ENCODE measurements around the gene KRT24. TPM values are rescaled to one million over a fixed set of nuclear protein-coding genes. Genes with fewer than 3 reads are reported as not detected.

The KRT24 gene
- total RNA-seq, 1 experiment from 2014 or later, result not detected

DNA sequence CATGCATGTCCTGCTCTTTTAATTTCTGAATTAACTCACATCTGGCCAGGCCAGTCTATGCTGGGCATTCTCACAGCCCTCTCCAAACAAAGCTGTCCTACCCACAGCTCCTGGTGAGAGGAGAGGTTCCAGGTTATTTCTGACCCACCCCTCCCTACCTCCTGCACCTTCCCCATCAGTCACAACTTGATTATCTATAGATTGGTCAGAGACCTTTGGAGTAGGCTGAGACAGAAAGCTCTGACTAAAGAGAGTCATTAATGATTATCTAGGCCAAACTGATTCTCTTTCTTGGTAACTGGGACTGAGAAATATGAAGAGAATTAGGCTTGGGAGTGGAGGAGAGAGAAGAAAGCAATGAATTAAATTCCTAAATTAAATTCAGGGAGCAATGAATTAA lies 37.2 kb downstream of the KRT24 start:
- Histone ChIP-seq H3K27me3 (replicated peaks; ENCODE audit: insufficient read depth, low read depth, low read length, poor library complexity) (no peaks in the 10 kb centered on the region), H3K36me3 (ENCODE audit: insufficient read depth, low read length, poor library complexity, severe bottlenecking) (no peaks in the 10 kb centered on the region), H3K4me1 (ENCODE audit: insufficient read depth, low read length, poor library complexity, severe bottlenecking) (no peaks in the 10 kb centered on the region), H3K27ac (ENCODE audit: low read depth, low read length, poor library complexity, severe bottlenecking) (no peak overlapping the region), H3K9me3 (ENCODE audit: low read depth, low read length, poor library complexity, severe bottlenecking) (no peaks in the 10 kb centered on the region), H3K4me3 (ENCODE audit: low read depth, low read length, poor library complexity, severe bottlenecking) (no peak overlapping the region)
- no peak for DNase-seq (ENCODE audit: low spot score)
- BruUV-seq (replicated peaks), result no TSS peak
- CTCF ChIA-PET, result no interaction called here
- POLR2A ChIA-PET (ENCODE audit: low non-redundant PET), result no interaction called here
- TF ChIP-seq EZH2 (IDR thresholded peaks at IDR 0.05; ENCODE audit: borderline replicate concordance, low read depth, low read length, poor library complexity, severe bottlenecking), result no peak
- TF ChIP-seq, protein P1, sequence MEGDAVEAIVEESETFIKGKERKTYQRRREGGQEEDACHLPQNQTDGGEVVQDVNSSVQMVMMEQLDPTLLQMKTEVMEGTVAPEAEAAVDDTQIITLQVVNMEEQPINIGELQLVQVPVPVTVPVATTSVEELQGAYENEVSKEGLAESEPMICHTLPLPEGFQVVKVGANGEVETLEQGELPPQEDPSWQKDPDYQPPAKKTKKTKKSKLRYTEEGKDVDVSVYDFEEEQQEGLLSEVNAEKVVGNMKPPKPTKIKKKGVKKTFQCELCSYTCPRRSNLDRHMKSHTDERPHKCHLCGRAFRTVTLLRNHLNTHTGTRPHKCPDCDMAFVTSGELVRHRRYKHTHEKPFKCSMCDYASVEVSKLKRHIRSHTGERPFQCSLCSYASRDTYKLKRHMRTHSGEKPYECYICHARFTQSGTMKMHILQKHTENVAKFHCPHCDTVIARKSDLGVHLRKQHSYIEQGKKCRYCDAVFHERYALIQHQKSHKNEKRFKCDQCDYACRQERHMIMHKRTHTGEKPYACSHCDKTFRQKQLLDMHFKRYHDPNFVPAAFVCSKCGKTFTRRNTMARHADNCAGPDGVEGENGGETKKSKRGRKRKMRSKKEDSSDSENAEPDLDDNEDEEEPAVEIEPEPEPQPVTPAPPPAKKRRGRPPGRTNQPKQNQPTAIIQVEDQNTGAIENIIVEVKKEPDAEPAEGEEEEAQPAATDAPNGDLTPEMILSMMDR (conservative IDR thresholded peaks at IDR 0.05; ENCODE audit: low read depth, low read length), result no peak
- intact Hi-C loops (cut with micrococcal nuclease; ENCODE audit: unreplicated experiment), result no loop called here

DNA sequence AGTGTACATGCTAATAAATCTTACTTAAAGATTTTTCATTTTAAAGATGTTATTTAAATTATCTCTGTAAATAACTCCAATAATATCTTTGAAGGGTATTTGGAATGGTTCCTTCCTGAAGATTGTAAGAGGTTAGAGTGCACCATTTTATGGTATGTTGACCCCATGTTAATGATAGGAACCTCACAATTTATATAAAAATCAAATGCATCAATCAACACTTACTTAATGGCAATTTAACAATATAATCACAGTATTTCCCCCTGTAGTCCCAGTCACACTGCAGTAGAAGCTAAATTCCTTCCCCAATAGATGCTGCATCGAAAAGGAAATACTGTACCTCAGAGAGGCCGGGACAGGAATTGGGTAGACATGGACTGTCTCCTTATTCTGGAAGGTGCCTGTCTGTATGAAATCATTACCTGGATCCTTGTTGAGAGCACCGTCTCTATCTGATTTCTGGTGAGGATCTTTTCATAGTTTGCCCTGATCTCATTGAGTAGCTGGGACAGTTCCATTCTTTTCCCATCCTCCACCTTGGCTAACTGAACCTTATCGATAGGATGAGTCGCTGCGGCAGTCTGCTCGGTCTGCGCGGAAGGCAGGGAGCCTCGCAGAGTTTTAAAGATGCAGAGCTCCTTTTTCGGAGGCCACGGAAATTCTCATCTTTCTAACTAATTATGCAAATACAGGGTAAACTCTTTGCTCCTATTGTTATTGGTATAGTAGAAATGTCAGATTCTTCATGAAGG lies 38.8 kb downstream of the KRT24 start, which contains the start of gene KRT222:
Gene KRT222 (minus strand): TSS at position 596 of the 752 bp plus-strand sequence. CDS start 78 bp downstream, at position 518.
- no peaks in the 10 kb centered on the region for H3K9me3 ChIP-seq (ENCODE audit: low read depth, low read length, poor library complexity, severe bottlenecking)
- no peak for DNase-seq (ENCODE audit: low spot score)
- BruUV-seq (replicated peaks), result no TSS peak
- no peak for TF ChIP-seq EZH2 (IDR thresholded peaks at IDR 0.05; ENCODE audit: borderline replicate concordance, low read depth, low read length, poor library complexity, severe bottlenecking)
- TF ChIP-seq, protein P1 (conservative IDR thresholded peaks at IDR 0.05; ENCODE audit: low read depth, low read length), result no peak
- POLR2A ChIA-PET (ENCODE audit: low non-redundant PET), result no interaction called here
- no peaks in the 10 kb centered on the region for H3K36me3 ChIP-seq (ENCODE audit: insufficient read depth, low read length, poor library complexity, severe bottlenecking)
- no peaks in the 10 kb centered on the region for H3K27me3 ChIP-seq (replicated peaks; ENCODE audit: insufficient read depth, low read depth, low read length, poor library complexity)
- intact Hi-C loops (cut with micrococcal nuclease; ENCODE audit: unreplicated experiment), result no loop called here
- no peaks in the 10 kb centered on the region for H3K4me1 ChIP-seq (ENCODE audit: insufficient read depth, low read length, poor library complexity, severe bottlenecking)
- H3K4me3 ChIP-seq (ENCODE audit: low read depth, low read length, poor library complexity, severe bottlenecking), result no peak within 1 kb of the TSS
- CTCF ChIA-PET, result no interaction called here
- no peak within 1 kb of the TSS for H3K27ac ChIP-seq (ENCODE audit: low read depth, low read length, poor library complexity, severe bottlenecking)

DNA sequence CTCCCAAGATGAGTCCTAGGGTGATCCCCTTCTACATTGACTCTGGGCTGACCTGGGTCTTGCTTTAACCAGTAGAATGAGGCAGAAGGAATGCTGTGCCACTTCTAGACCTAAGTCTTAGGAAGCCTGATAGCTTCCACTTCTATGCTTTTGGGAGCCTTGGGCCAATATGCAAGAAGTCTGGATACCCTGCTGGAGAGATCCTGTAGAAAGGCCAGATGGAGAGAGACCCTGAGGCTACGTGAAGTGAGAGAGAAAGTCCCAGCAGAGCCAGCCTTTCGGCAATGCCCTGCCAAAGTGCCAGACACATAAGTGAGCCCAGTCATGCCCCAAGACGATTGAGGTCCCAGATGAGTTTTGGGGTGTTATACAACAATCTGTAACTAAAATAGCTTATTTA lies 40.3 kb downstream of the KRT24 start:
- no peak for DNase-seq (ENCODE audit: low spot score)
- H3K9me3 ChIP-seq (ENCODE audit: low read depth, low read length, poor library complexity, severe bottlenecking), result no peaks in the 10 kb centered on the region
- no TSS peak for BruUV-seq (replicated peaks)
- no peak overlapping the region for H3K27ac ChIP-seq (ENCODE audit: low read depth, low read length, poor library complexity, severe bottlenecking)
- no peaks in the 10 kb centered on the region for H3K27me3 ChIP-seq (replicated peaks; ENCODE audit: insufficient read depth, low read depth, low read length, poor library complexity)
- POLR2A ChIA-PET (ENCODE audit: low non-redundant PET), result no interaction called here
- CTCF ChIA-PET, result interaction anchor here (0.6 kb wide), 1 partner anchor 985 kb away, joined by 3 read pairs; no protein-coding TSS in a partner anchor
- TF ChIP-seq EZH2 (IDR thresholded peaks at IDR 0.05; ENCODE audit: borderline replicate concordance, low read depth, low read length, poor library complexity, severe bottlenecking), result no peak
- TF ChIP-seq, protein P1 (conservative IDR thresholded peaks at IDR 0.05; ENCODE audit: low read depth, low read length), result no peak
- H3K36me3 ChIP-seq (ENCODE audit: insufficient read depth, low read length, poor library complexity, severe bottlenecking), result no peaks in the 10 kb centered on the region
- intact Hi-C loops (cut with micrococcal nuclease; ENCODE audit: unreplicated experiment), result no loop called here
- H3K4me1 ChIP-seq (ENCODE audit: insufficient read depth, low read length, poor library complexity, severe bottlenecking), result no peaks in the 10 kb centered on the region
- no peak overlapping the region for H3K4me3 ChIP-seq (ENCODE audit: low read depth, low read length, poor library complexity, severe bottlenecking)

All from A673 (cell line).